HUES64 (cell line): ENCODE measurements around the gene MRPL24.

Experiments used
- H3K27ac ChIP-seq: 2 replicates; pipeline ENCODE4 v1.7.0; 2013; ENCODE audit warnings: low read depth, low read length, inconsistent platforms
- H3K27me3 ChIP-seq: 2 replicates; pipeline ENCODE4 v1.6.1; 2013; ENCODE audit warnings: mild to moderate bottlenecking, low read length; ENCODE audit not compliant: insufficient read depth
- H3K36me3 ChIP-seq: 2 replicates; pipeline ENCODE4 v1.6.1; 2013; ENCODE audit warnings: mild to moderate bottlenecking, low read length; ENCODE audit not compliant: insufficient read depth
- H3K4me1 ChIP-seq: 2 replicates; pipeline ENCODE4 v1.6.1; 2013; ENCODE audit warnings: mild to moderate bottlenecking, low read length, moderate library complexity; ENCODE audit not compliant: insufficient read depth
- H3K4me3 ChIP-seq: 2 replicates; pipeline ENCODE4 v1.5.1; 2013; ENCODE audit warnings: mild to moderate bottlenecking, low read length, moderate library complexity
- H3K9ac ChIP-seq: 2 replicates; pipeline ENCODE4 v1.6.1; 2013; ENCODE audit warnings: mild to moderate bottlenecking, low read depth, low read length
- H3K9me3 ChIP-seq: 2 replicates; pipeline ENCODE4 v1.6.1; 2013; ENCODE audit warnings: low read depth, low read length; ENCODE audit not compliant: insufficient read depth
- WGBS: fragments of 150-250, 120-280 bp; methylation state at CpG from one replicate; pipeline ENCODE4 v1.1.7; 2013; ENCODE audit warnings: missing lambda C conversion rate; 5-methylcytosine and 5-hydroxymethylcytosine counted together

MRPL24 gene

GRCh38 chr1:156707417-156708217, 33.3 kb downstream of the MRPL24 start:
- no peaks in the 10 kb centered on the region for H3K9me3 ChIP-seq
- peaks cover 16% of the 10 kb centered on the region for H3K27me3 ChIP-seq
- WGBS: 2% methylated on average over 7 of the region's 8 CpGs
- peak overlapping the region; percentile 79 for H3K9ac ChIP-seq
- H3K27ac ChIP-seq: peak overlapping the region; percentile 94
- no peaks in the 10 kb centered on the region for H3K36me3 ChIP-seq
- peak overlapping the region; percentile 71 for H3K4me3 ChIP-seq
- H3K4me1 ChIP-seq: peaks cover 58% of the 10 kb centered on the region

DNA sequence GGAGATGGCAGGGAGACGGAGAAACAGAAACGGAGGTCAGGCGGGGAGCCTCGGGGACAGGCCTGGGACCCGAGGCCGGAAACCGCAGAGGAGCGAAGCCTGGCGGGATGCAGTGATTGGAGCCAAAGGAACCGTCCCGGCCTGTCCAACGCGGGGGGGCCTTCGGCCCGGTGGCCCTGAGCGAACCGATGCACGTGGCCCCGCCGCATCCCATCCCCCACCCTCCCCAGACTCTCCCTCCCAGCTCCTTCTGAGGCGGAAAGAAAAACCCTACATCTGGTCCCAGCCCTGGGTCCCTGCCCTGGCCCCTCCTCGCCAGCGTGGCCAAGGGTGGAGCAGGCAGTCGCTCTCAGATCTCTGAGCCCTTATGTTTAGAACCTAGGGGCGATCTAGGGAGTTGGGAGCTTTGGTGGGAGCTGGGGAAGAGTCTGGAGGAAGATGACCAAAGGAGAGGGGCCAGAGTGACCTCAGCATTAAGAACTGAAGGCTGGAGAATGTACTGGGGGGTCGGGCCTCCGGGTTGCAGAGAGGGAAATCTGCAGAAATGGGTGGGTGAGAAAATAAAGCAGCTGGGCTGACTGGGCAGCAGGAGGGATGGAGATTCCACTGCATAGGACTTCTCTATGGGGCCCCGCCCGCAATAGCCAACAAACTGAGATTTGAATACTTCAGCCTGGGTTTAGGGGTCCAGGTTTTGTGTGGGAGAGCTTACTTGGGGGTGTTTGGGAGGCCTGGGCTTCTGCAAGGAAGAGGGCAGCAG, 34.1 kb downstream of the MRPL24 start:
- Histone ChIP-seq H3K4me3 (peak overlapping the region; percentile 71), H3K9me3 (no peaks in the 10 kb centered on the region), H3K36me3 (no peaks in the 10 kb centered on the region), H3K9ac (peak overlapping the region; percentile 79), H3K4me1 (peaks cover 55% of the 10 kb centered on the region), H3K27ac (peak overlapping the region; percentile 94), H3K27me3 (peaks cover 16% of the 10 kb centered on the region)
- WGBS: under 1% methylated on average over 29 of the region's 29 CpGs

GRCh38 chr1:156705918-156706656, 34.8 kb downstream of the MRPL24 start:
- peaks cover 16% of the 10 kb centered on the region for H3K27me3 ChIP-seq
- under 1% methylated on average over 45 of the region's 45 CpGs for WGBS
- peak overlapping the region; percentile 71 for H3K4me3 ChIP-seq
- peaks cover 56% of the 10 kb centered on the region for H3K4me1 ChIP-seq
- peak overlapping the region; percentile 79 for H3K9ac ChIP-seq
- H3K9me3 ChIP-seq: no peaks in the 10 kb centered on the region
- peaks cover 5% of the 10 kb centered on the region for H3K36me3 ChIP-seq
- peak overlapping the region; percentile 94 for H3K27ac ChIP-seq

DNA sequence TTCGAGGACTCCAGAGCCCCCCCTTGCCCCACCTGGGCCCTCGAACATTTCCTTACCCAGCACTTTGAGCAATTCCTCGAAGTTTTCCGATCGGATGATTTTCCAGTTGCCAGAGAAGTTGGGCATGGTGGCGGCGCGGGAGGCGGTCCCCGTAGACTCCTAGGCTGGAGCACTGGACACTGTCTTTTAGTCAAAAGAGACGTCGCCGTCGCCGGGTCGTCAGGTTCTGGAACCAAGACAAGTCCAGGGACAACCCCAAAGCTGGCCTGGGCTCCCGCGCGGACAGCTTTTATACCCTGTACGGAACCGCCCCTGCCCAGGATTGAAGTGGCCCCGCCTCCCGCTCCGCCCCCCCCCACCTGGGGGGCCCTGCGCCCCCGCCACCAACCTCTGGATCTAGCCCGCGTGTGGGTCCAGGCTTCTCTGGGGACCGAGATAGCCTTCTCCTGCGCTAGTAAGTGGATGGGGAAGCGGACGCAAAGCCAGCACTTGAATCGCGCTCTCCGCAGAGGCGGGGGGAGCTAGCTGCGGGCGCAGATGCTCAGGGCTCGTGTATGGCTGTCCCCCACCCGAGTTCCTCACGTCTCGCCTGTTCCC, 35.5 kb downstream of the MRPL24 start, which contains the start of gene CRABP2:
CRABP2 (minus strand) TSS at position 263 of the 597 bp plus-strand sequence; CDS start at position 126, 137 bp downstream.
- Histone ChIP-seq H3K36me3 (peaks cover 12% of the 10 kb centered on the region), H3K4me3 (peak within 1 kb of the TSS; percentile 71), H3K27ac (peak within 1 kb of the TSS; percentile 94), H3K27me3 (peaks cover 16% of the 10 kb centered on the region), H3K9me3 (no peaks in the 10 kb centered on the region), H3K4me1 (peaks cover 51% of the 10 kb centered on the region), H3K9ac (peak within 1 kb of the TSS; percentile 79)
- WGBS: under 1% methylated on average over 41 of the region's 42 CpGs

GRCh38 chr1:156704930-156705320, 36.0 kb downstream of the MRPL24 start:
- peaks cover 16% of the 10 kb centered on the region for H3K27me3 ChIP-seq
- peak overlapping the region; percentile 69 for H3K9ac ChIP-seq
- peaks cover 17% of the 10 kb centered on the region for H3K36me3 ChIP-seq
- no peaks in the 10 kb centered on the region for H3K9me3 ChIP-seq
- WGBS: under 1% methylated on average over 29 of the region's 29 CpGs
- H3K27ac ChIP-seq: no peak overlapping the region
- H3K4me3 ChIP-seq: peak overlapping the region; percentile 71
- peaks cover 46% of the 10 kb centered on the region for H3K4me1 ChIP-seq

DNA sequence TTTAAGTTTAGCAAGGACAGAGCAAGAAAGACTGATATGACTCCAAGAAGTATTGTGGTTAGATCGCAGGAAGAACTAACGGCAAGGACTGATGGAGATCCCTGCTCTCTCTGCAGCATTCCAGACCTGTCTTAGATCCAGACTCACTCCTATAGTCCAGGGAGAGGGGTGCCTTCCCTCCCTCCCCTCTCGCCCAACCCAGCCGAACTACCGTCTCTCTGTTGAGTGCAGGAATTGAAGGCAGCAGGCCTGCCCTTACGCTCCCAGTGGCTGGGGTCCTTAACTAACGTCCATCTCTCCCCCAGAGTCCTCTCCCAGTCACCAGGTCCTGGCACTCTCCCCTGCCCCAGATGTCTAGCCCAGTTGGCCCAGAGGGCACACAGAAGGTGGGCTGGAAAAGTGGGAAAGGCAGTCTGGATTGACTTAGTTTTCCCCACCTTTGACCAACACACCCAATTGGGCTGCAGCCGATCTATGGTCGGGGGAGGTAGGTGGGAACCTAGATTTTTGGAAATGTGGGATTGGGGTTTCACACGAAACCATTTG, 36.6 kb downstream of the MRPL24 start:
- Histone ChIP-seq H3K27me3 (peaks cover 16% of the 10 kb centered on the region), H3K9me3 (no peaks in the 10 kb centered on the region), H3K4me1 (peaks cover 40% of the 10 kb centered on the region), H3K36me3 (peaks cover 24% of the 10 kb centered on the region), H3K4me3 (peak overlapping the region; percentile 71), H3K27ac (no peak overlapping the region), H3K9ac (peak overlapping the region; percentile 69)
- WGBS: 11% methylated on average over 10 of the region's 10 CpGs

DNA sequence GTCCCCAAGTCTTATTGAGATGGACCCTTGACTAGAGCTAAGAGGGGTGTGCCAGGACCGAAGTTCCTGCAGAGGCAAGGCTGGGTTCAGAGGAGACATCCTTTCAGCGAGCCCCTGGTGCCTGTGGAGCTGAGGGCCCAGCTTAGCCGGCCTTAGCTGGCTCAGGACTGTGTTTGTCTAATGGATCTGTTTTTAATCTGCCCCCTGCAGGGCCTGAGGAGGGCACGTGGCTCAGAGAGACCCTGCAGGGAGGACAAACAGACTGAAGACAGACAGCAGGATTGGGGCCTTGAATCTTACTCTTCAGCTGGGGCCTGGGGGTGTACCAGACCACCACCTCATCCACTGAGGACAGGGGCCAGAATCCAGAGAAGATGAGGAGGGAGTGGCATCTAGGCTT, 37.1 kb downstream of the MRPL24 start:
- peaks cover 35% of the 10 kb centered on the region for H3K4me1 ChIP-seq
- peaks cover 29% of the 10 kb centered on the region for H3K36me3 ChIP-seq
- WGBS: 6% methylated on average over 4 of the region's 4 CpGs
- peak overlapping the region; percentile 71 for H3K4me3 ChIP-seq
- peaks cover 16% of the 10 kb centered on the region for H3K27me3 ChIP-seq
- H3K9me3 ChIP-seq: no peaks in the 10 kb centered on the region
- peak overlapping the region; percentile 69 for H3K9ac ChIP-seq
- H3K27ac ChIP-seq: no peak overlapping the region

DNA sequence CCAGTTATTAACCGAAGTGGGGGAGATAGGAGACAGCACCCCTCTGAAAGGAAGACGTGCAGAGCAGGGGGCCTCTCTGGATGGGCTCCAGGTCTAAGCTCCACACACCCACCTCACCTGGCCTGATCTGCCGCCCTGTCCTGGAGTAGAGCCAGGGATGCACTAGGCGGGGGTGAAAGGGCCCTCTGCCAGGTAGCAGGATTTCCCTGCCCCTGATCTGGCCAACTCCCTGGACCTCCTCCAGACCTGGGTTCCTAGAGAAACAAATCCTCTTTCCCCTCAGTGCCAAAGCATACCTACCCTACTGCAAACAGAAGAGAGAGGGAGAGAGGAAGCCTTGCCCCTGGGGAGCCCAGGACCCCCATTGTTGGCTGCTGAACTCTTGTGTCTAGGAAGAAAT, 37.6 kb downstream of the MRPL24 start:
- Histone ChIP-seq H3K4me1 (peaks cover 31% of the 10 kb centered on the region), H3K4me3 (peak overlapping the region; percentile 71)
- 87% methylated on average over 4 of the region's 4 CpGs for WGBS

DNA sequence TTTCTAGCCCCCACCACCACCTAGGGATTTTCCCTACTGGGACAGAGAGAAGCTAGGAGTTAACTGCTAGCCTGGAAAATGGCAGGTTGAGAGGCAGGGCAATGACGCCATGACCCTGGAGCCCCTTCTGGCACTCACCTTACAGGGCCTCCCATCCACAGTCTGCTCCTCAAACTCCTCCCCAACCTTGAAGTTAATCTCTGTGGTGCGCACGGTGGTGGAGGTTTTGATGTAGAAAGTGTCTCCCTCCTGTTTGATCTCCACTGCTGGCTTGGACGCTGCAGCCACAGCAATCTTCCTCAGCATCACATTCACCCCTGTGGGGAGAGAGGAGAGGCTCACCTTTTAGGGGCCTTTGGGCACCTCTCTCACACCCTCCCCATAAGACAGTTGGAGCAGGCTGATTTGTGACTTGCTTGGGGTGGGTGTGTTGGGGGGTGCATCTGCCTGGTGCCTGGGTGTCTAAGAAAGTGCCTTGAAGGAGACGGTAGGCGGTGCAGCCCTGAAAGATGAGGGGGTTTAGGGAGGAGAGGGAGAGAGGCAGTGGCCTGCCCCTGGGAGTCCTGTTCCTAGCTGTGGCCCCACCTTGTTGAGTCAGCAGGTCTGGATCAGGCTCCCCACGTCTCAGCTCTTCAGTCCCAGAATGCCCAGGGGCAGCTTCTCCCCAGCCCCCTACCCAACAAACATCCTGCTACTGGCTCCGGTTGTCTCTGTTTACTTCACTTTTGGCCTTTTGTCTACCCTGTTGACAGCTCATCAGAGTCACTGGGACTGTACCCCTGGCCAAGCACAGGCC, 40.0 kb downstream of the MRPL24 start:
- peaks cover 16% of the 10 kb centered on the region for H3K27me3 ChIP-seq
- peaks cover 19% of the 10 kb centered on the region for H3K4me1 ChIP-seq

More for the DNA sequence above, 37.6 kb downstream of the MRPL24 start:
- peaks cover 31% of the 10 kb centered on the region for H3K36me3 ChIP-seq
- H3K9ac ChIP-seq: no peak overlapping the region
- no peak overlapping the region for H3K27ac ChIP-seq
- no peaks in the 10 kb centered on the region for H3K9me3 ChIP-seq
- peaks cover 16% of the 10 kb centered on the region for H3K27me3 ChIP-seq

GRCh38 chr1:156698995-156699394, 41.9 kb downstream of the MRPL24 start:
- Histone ChIP-seq H3K36me3 (peaks cover 36% of the 10 kb centered on the region), H3K4me1 (peaks cover 22% of the 10 kb centered on the region), H3K9me3 (no peaks in the 10 kb centered on the region), H3K4me3 (no peak overlapping the region), H3K27me3 (peaks cover 3% of the 10 kb centered on the region; the same call in 1 of the 2 replicates), H3K9ac (no peak overlapping the region), H3K27ac (no peak overlapping the region)
- WGBS: 93% methylated on average over 1 of the region's 1 CpG

More for the DNA sequence above, 40.0 kb downstream of the MRPL24 start:
- 72% methylated on average over 5 of the region's 8 CpGs for WGBS
- Histone ChIP-seq H3K9ac (no peak overlapping the region), H3K27ac (no peak overlapping the region), H3K4me3 (no peak overlapping the region), H3K9me3 (no peaks in the 10 kb centered on the region), H3K36me3 (peaks cover 36% of the 10 kb centered on the region)
